Activated naive CD8-positive, alpha-beta T cell treated with anti-CD3 and anti-CD28 coated beads, Interleukin-2, amount 10 ng/mL, durations not matched to agents 7 days and 5 days (primary cell): Measurements from ENCODE around the gene CDK11A. TPM values are rescaled to one million over a fixed set of nuclear protein-coding genes. Genes with fewer than 3 reads are reported as not detected.
"Not testable (repeated sequence)": the region's sequence is repeated elsewhere in the genome, so short reads cannot be mapped to it uniquely, and the experiment has no call there.

Source experiments
- ATAC-seq: fragments of 150-1000 bp; cut with Tn5 transposase; one replicate; pipeline ENCODE4 v1.10.0; 2021; ENCODE audit warnings: low read depth, moderate library complexity
- POLR2A ChIA-PET: fragments of 350-600 bp; sonication (Branson Sonifier 250); formaldehyde crosslinking; loops from one replicate; lab custom pipeline; 2021; ENCODE audit warnings: antibody characterized with exemption; lab: Charles Lee
- DNase-seq: peaks from one replicate; pipeline ENCODE4 v3.0.0; 2021
- H3K27ac Mint-ChIP-seq: one replicate; pipeline ENCODE4 v1.8.0; 2022; ENCODE audit warnings: mild to moderate bottlenecking, mixed read lengths
- H3K27me3 Mint-ChIP-seq: one replicate; pipeline ENCODE4 v1.8.0; 2022; ENCODE audit warnings: mild to moderate bottlenecking, moderate library complexity, mixed read lengths
- H3K36me3 Mint-ChIP-seq: one replicate; pipeline ENCODE4 v1.8.0; 2021; ENCODE audit warnings: mild to moderate bottlenecking, mixed read lengths
- H3K4me1 Mint-ChIP-seq: one replicate; pipeline ENCODE4 v1.8.0; 2021; ENCODE audit warnings: mixed read lengths
- H3K4me3 Mint-ChIP-seq: one replicate; pipeline ENCODE4 v1.8.0; 2022; ENCODE audit warnings: mild to moderate bottlenecking, moderate library complexity, mixed read lengths
- H3K9me3 Mint-ChIP-seq: one replicate; pipeline ENCODE4 v1.8.0; 2021; ENCODE audit warnings: mixed read lengths
- total RNA-seq, 2 experiments: library from RNA; stranded (reverse); gene quantifications; one replicate each; pipeline ENCODE4 v1.2.3, GENCODE V29; 2021

Gene CDK11A
- total RNA-seq, result 100 to 1,000 TPM; 104 to 106 TPM

- Mint-ChIP-seq H3K4me3 (peak within 1 kb of the TSS; percentile 96), H3K27ac (peak within 1 kb of the TSS; percentile 98)
- H3K4me1 Mint-ChIP-seq, H3K27me3 Mint-ChIP-seq, H3K36me3 Mint-ChIP-seq, H3K9me3 Mint-ChIP-seq: not testable (repeated sequence)
- POLR2A ChIA-PET, result interaction anchor here (0.6 to 1.3 kb wide), 4 partner anchors 29 to 185 kb away, joined by 3 to 5 read pairs (median 4); partner anchors contain the start of gene NADK
- ATAC-seq (peak; percentile 97), DNase-seq (peak; percentile 95)
Observed at GRCh38 chr1:1724035-1724864, at the start of gene CDK11A. Gene CDK11A (minus strand): TSS chr1:1724357. CDS start chr1:1722818, 1,539 bp downstream.

GRCh38 chr1:1773874-1774273 lies 49.7 kb upstream of the CDK11A start:
- ATAC-seq (no peak), DNase-seq (no peak)
- peaks cover 37% of the 10 kb centered on the region for H3K36me3 Mint-ChIP-seq
- no peaks in the 10 kb centered on the region for H3K27me3 Mint-ChIP-seq
- POLR2A ChIA-PET, result interaction anchor here (1.1 kb wide), 1 partner anchor 135 kb away, joined by 4 read pairs; no protein-coding TSS in a partner anchor
- no peak overlapping the region for H3K27ac Mint-ChIP-seq
- peaks cover 23% of the 10 kb centered on the region for H3K4me1 Mint-ChIP-seq
- no peak overlapping the region for H3K4me3 Mint-ChIP-seq
- peaks cover 6% of the 10 kb centered on the region for H3K9me3 Mint-ChIP-seq

- DNase-seq (no peak), ATAC-seq (no peak)
- Mint-ChIP-seq H3K4me3 (no peak overlapping the region), H3K27ac (no peak overlapping the region), H3K36me3 (peaks cover 52% of the 10 kb centered on the region), H3K9me3 (peaks cover 11% of the 10 kb centered on the region), H3K27me3 (no peaks in the 10 kb centered on the region), H3K4me1 (peaks cover 18% of the 10 kb centered on the region)
- POLR2A ChIA-PET, result no interaction called here
Observed at GRCh38 chr1:1771096-1771495, 46.9 kb upstream of the CDK11A start.

GRCh38 chr1:1770102-1770501 lies 45.9 kb upstream of the CDK11A start:
- no peaks in the 10 kb centered on the region for H3K27me3 Mint-ChIP-seq
- DNase-seq, result no peak
- no peak for ATAC-seq
- H3K4me1 Mint-ChIP-seq, result peaks cover 8% of the 10 kb centered on the region
- no peak overlapping the region for H3K27ac Mint-ChIP-seq
- H3K36me3 Mint-ChIP-seq, result peaks cover 49% of the 10 kb centered on the region
- no peak overlapping the region for H3K4me3 Mint-ChIP-seq
- peaks cover 11% of the 10 kb centered on the region for H3K9me3 Mint-ChIP-seq
- POLR2A ChIA-PET, result no interaction called here

- Mint-ChIP-seq H3K27ac (no peak overlapping the region), H3K4me3 (no peak overlapping the region), H3K9me3 (peaks cover 11% of the 10 kb centered on the region), H3K4me1 (peaks cover 7% of the 10 kb centered on the region), H3K27me3 (no peaks in the 10 kb centered on the region), H3K36me3 (peaks cover 50% of the 10 kb centered on the region)
- no peak for DNase-seq
- POLR2A ChIA-PET, result interaction anchor here (1.1 kb wide), 1 partner anchor 11 kb away, joined by 6 read pairs; no protein-coding TSS in a partner anchor
- no peak for ATAC-seq
Observed at GRCh38 chr1:1768249-1768992, 44.3 kb upstream of the CDK11A start.

- Mint-ChIP-seq H3K27me3 (no peaks in the 10 kb centered on the region), H3K4me3 (no peak overlapping the region), H3K27ac (no peak overlapping the region), H3K36me3 (peaks cover 34% of the 10 kb centered on the region), H3K9me3 (peaks cover 5% of the 10 kb centered on the region), H3K4me1 (peaks cover 6% of the 10 kb centered on the region)
- POLR2A ChIA-PET, result no interaction called here
- ATAC-seq, result no peak
- DNase-seq, result no peak
Observed at GRCh38 chr1:1764876-1765470, 40.8 kb upstream of the CDK11A start.

GRCh38 chr1:1763657-1764621 lies 39.8 kb upstream of the CDK11A start:
- peaks cover 26% of the 10 kb centered on the region for H3K36me3 Mint-ChIP-seq
- no peaks in the 10 kb centered on the region for H3K27me3 Mint-ChIP-seq
- ATAC-seq, result no peak
- no peak overlapping the region for H3K4me3 Mint-ChIP-seq
- H3K4me1 Mint-ChIP-seq, result peaks cover 6% of the 10 kb centered on the region
- POLR2A ChIA-PET, result no interaction called here
- no peak overlapping the region for H3K27ac Mint-ChIP-seq
- peaks cover 5% of the 10 kb centered on the region for H3K9me3 Mint-ChIP-seq
- DNase-seq, result no peak

GRCh38 chr1:1761504-1762376 lies 37.6 kb upstream of the CDK11A start:
- no peak for DNase-seq
- H3K27ac Mint-ChIP-seq, result no peak overlapping the region
- POLR2A ChIA-PET, result no interaction called here
- H3K4me1 Mint-ChIP-seq, result peaks cover 2% of the 10 kb centered on the region
- peaks cover 12% of the 10 kb centered on the region for H3K36me3 Mint-ChIP-seq
- ATAC-seq, result no peak
- no peak overlapping the region for H3K4me3 Mint-ChIP-seq
- H3K9me3 Mint-ChIP-seq, result no peaks in the 10 kb centered on the region
- no peaks in the 10 kb centered on the region for H3K27me3 Mint-ChIP-seq

GRCh38 chr1:1760715-1761114 lies 36.6 kb upstream of the CDK11A start:
- no peaks in the 10 kb centered on the region for H3K4me1 Mint-ChIP-seq
- ATAC-seq (no peak), DNase-seq (no peak)
- H3K36me3 Mint-ChIP-seq, result peaks cover 10% of the 10 kb centered on the region
- H3K27me3 Mint-ChIP-seq, result no peaks in the 10 kb centered on the region
- H3K27ac Mint-ChIP-seq, result no peak overlapping the region
- H3K9me3 Mint-ChIP-seq, result no peaks in the 10 kb centered on the region
- POLR2A ChIA-PET, result no interaction called here
- H3K4me3 Mint-ChIP-seq, result no peak overlapping the region

- no peaks in the 10 kb centered on the region for H3K27me3 Mint-ChIP-seq
- no peaks in the 10 kb centered on the region for H3K4me1 Mint-ChIP-seq
- DNase-seq (no peak), ATAC-seq (no peak)
- peaks cover 11% of the 10 kb centered on the region for H3K36me3 Mint-ChIP-seq
- H3K27ac Mint-ChIP-seq, result no peak overlapping the region
- POLR2A ChIA-PET, result no interaction called here
- no peak overlapping the region for H3K4me3 Mint-ChIP-seq
- H3K9me3 Mint-ChIP-seq, result no peaks in the 10 kb centered on the region
Observed at GRCh38 chr1:1760345-1760650, 36.1 kb upstream of the CDK11A start.

- Mint-ChIP-seq H3K9me3 (no peaks in the 10 kb centered on the region), H3K27ac (no peak overlapping the region), H3K4me1 (no peaks in the 10 kb centered on the region), H3K36me3 (peaks cover 9% of the 10 kb centered on the region), H3K27me3 (no peaks in the 10 kb centered on the region), H3K4me3 (no peak overlapping the region)
- POLR2A ChIA-PET, result no interaction called here
- no peak for DNase-seq
- ATAC-seq, result no peak
Observed at GRCh38 chr1:1759456-1760344, 35.5 kb upstream of the CDK11A start.
